NOMO-1 treated with dmso at 0.1 percent for 144 hours (cell line): ENCODE data around the gene TNFRSF13B.
"Not testable (repeated sequence)": the region's sequence is repeated elsewhere in the genome, so short reads cannot be mapped to it uniquely, and the experiment has no call there.

ENCODE experiments used
- DNase-seq: peaks from one replicate; lab custom pipeline; 2025; ENCODE audit not compliant: unreplicated experiment; lab: John Stamatoyannopoulos, UW

Gene TNFRSF13B

DNA sequence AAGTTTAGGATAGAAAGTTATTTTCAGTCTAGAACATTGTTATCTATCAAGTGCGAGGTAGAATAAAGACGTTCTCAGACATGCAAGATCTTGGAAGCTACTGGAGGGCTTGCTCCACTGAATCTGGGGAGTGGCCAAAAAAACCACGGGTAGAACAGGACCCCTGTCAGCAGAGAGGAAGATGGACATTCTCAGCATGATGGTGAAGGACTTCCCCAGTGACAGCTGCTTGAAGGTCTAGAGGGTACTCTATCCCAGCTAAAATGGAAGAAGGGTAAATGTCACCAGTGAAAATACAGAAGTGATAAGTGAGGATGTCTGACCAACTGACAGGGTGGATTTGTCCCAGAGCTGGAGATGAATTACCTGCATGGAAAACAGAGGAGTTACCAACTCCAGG, 10.1 kb downstream of the TNFRSF13B start:
- no peak for DNase-seq

DNA sequence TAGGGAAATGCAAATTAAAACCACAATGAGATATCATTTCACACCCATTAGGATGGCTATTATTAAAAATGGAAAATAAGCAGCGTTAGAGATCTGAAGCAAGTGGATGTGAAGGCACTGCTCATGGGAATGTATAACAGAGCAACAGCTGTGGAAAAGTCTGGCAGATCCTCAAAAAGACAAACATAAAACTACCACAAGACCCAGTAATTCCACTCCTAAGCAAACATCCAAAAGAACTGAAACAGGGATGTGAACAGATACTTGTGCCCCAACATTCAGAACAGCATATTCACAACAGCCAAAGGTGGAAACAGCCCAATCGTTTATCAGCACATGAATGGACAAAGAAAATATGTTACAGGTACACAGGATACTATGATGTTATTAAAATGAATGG, 10.9 kb downstream of the TNFRSF13B start:
- not testable (repeated sequence) for DNase-seq

DNA sequence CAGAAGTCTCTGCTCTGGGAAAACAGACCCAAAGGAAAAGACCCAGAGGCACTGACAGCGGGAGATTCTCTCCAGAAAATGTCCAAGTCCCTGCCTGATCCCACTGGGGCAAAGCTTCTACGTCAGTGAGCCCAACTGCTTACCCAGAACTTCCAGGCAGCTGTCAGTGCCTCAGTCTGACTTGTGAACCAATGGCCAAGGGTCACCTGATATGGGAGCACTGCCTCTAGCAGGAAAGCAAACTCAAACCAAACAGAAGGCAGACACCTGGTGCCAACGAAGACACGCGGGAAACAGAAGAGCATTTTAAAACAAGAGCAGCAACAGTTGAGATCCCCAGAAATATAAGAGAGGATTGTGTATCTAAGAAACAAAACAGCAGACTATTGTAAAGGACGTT, 16.9 kb downstream of the TNFRSF13B start:
- DNase-seq: not testable (repeated sequence)

DNA sequence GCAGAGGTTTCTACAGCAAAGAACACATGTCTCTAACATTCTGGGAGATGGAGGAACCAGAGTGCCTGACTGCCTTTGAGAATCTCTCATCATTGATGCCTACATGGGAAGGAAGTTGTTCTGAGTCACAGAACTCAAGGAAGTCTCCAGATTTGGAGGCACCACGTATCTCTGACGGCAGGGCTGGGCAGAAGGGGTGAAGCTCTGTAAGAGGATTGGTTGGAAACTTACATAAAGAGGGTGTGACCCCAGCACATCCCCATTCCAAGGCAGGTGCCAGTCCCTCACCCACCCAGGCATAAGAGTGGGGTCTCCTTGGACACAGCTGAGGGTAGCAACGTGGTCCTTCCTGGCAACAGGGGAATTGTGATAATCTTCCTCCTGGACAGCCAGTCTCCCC, 17.4 kb downstream of the TNFRSF13B start:
- DNase-seq: no peak

DNA sequence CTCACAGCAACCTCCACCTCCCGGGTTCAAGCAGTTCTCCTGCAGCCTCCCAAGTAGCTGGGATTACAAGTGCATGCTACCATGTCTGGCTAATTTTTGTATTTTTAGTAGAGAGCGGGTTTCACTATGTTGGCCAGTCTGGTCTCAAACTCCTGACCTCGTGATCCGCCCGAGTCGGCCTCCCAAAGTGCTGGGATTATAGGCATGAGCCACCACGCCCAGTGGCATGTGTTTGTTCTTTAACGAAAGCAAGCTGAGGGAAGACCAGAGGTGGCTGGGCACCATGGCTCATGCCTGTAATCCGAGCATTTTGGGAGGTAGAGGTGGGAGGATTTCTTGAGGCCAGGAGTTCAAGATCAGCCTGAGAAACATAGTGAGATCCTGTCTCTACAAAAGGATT, 18.1 kb downstream of the TNFRSF13B start:
- no peak for DNase-seq

DNA sequence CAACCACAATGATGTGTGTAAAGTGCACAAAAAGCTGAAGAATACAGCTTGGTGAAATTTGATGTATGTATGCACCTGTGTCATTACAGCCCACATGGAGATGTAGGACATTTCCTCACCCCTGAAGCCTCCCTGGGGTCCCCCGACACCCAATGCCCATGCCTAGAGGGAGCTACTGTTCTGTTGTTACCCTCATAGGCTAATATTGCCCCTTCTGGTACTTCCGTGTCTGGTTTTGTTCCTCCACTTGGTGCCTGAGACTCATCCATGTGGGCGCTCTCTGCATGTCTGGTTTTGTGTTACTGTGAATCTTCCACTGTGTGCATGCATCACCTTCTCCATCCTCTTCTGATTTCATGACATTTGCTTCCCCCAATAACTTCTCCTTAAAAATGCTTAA, 18.6 kb downstream of the TNFRSF13B start:
- DNase-seq: no peak

DNA sequence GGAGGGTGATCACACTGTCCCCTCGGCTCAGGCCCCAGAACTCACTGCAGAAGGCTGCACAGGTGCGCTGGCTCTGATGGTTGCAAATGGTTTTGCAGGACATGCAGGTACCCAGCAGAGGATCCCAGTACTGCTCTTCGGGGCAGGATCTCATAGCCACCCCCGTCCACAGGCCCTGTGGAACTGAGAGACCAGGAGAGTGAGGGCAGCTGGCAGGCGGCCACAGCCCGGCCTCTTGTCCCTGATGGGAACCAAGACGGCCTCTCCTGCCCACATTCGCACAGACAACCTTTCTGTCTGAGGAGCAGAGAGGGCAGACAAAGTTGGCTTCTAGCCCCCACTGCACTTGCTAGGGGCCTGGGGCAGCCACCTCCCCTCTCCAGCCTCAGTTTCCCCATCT, 19.5 kb downstream of the TNFRSF13B start:
- DNase-seq: no peak

DNA sequence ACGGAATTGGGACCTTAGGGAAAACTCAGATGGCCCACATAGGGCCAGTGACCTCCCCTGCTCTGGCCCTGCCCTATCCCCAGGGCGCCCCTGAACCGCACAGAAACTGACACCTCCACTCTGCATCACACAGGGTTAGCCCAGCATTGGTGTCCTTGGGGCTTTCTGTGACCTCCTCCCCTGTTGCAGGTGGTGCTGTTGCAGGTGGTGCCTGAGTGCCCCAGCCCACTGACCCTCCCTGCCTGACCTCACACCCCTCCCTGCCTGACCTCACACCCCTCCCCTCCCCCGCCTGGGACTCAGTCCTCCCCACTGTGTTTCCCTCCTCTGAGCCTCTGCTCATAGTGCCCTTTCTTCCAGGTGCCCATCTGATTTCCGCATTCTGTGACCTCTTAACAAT, 21.4 kb downstream of the TNFRSF13B start:
- DNase-seq: no peak

DNA sequence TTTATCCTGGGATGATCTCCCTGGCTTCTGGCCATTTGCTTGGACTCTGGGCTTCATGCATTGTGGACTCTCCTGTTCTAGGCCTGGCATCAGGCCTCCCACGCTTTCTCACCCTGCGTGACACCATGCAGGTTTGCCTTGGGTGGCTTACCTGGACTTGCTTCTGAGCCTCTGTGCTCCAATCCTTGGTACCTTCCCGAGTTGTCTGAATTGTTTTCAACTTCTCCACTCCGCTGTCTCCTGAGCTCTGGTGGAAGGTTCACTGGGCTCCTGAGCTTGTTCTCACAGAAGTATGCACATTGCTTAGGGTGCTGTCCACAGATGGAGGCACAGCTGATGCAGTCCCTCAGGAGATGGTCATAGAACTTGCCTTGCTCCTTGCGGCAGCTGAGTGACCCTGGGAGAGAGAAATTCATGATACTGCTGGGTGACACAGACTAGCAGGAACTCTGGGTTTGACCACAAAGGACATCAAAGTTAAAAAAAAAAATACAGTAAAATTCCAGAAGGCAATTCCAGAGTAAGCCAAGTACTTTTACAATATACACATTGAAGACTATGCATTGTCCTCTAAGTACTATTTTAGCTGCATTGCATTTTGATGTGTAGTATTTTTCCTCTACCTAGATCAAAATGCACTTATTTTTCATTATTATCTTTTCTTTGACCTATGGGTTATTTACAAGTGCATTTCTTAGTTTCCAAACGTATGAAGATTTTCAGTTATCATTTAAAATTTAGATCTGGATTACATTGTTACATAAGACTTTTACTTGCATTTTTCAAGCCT, 23.1 kb downstream of the TNFRSF13B start:
- DNase-seq: no peak

DNA sequence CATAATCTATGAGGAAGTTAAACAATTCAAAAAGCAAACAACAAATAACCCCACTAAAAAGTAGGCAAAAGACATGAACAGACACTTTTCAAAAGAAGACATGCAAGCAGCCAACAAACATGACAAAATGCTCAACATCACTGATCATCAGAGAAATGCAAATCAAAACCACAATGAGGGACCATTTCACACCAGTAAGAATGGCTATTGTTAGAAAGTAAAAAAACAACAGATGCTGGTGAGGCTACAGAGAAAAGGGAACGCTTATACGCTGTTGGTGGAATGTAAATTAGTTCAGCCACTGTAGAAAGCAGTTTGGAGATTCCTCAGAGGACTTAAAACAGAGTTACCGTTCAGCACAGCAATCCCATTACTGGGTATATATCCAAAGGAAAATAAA, 24.4 kb downstream of the TNFRSF13B start:
- no peak for DNase-seq

DNA sequence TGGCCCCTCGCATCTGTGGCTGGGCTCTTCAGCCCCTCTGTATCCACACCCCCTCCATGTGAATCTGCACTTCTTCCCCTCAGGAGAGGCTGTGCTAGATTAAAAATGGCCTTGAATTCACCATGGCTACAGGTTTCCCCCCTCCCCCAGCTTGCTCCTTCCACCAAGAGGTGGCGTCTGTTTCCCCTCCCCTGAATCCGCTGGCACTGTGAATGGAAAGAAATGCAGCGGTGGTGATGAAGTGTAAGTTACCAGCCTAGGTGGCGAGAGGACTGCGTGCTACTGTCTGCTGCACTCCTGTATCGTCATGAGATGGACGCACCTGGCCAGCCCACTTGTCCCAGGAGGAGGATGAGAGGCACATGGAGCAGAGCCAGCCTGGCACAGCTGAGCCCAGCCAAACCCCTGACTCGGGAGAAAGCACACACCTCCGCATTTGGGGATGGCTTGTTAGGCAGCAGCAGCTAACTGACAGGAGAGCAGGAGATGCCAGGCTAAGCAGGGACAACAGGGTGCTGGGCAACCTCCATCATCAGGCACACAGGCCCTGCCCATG, 26.2 kb downstream of the TNFRSF13B start:
- DNase-seq: no peak

DNA sequence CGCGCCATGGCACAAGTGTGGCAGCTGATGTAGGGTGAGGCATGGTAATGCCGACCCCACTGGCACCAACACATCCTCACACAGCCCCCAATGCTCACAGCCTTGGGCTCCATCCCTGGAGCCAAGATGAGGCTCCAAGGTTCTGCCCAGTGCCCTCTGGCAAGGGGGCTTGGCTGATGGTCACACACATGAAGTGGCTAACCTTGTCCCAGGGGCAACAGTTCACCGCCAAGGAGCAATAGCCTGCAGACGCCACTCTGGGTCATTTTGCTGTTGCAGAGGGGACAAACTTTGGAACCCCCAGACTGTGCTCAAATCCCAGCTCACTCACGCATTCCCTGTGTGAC, 26.8 kb downstream of the TNFRSF13B start:
- DNase-seq: no peak

DNA sequence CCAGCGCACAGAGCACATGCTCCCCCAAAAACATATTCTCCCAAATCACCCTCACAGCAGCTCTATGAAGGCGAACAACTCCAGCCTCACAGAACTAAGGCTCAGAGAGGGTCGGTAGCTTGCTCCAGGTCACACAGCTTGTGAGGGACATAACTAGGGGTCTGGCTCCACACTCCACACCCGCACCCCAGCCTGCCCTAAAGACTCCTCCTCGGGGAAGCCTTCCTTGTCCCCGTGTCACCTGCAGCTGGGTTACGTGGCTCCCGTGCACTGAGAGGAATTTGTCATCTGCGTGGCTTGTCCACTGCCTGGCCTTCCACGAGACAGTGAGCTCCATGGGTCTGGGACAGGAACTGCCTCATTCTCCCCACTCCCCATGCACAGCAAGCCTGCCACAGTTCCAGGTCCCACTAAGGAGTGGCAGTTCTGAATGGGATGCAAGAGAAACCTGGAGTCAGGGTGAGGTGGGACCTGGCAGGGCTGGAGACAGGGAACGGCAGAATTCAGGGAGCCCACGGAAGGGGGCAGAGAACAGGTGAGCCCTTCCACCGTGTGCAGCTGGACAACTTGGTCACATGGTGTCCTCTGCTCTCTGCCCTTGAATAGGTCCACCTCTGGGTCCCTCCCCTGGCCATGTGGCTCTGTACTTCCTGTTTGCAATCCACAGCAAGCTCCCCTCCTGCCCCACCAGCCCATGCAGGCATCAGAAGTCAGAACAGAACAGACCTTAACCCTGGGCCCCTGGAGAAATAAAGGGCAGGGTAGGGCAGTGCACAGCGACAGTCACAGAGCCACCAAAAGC, 27.4 kb downstream of the TNFRSF13B start:
- no peak for DNase-seq

DNA sequence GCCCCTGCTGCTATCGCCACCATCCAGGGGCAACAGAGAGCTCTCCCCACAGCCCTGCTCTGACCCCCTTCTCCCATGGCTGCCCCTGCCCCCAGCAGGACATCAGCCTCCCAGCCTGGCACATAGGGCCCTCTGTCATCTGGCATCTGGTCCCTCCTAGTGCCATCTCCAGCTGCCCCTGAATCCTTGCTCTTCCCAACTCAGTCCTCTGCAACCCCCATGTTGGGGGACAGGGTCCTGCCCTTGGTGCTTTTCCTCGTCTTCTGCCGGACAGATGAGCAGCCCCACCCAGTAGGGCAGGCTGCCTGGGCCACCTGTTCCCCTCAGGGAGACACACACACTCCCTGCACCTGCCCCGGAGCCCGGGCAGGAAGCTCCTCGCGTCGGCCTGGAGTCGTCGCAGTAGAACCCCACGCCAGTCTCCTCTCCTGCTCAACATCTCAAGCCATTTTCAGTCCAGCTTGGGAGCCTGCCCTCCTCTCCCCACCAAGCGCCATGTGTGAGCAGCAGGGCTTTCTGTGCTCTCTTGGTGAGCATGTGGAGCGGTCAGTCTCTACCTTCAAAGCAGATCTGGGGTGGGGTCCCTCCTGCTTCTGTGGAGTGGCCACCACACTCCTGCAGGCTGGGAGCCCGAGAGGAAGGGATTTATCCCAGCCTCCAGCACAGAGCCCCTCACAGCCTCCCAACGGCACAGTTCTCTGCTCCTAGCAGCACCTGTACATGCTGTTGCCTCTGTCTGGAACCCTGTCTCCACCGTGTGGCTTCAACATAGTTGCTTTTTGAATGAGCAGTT, 28.2 kb downstream of the TNFRSF13B start:
- no peak for DNase-seq

DNA sequence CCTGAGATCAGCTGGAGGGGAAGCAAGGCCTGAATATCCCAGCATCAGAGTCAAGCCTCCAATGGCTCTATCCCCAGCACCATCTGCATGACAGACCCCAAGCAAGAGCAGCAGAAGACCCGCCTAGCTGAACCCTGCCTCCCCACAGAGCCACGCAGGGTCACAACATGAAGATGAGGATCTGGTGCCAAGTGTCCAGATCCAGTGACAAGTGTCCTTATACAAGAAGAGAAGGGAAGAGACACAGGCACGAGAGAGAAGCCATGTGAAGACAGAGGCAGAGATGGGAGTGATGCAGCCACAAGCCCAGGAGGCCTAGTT, 28.9 kb downstream of the TNFRSF13B start:
- DNase-seq: no peak

DNA sequence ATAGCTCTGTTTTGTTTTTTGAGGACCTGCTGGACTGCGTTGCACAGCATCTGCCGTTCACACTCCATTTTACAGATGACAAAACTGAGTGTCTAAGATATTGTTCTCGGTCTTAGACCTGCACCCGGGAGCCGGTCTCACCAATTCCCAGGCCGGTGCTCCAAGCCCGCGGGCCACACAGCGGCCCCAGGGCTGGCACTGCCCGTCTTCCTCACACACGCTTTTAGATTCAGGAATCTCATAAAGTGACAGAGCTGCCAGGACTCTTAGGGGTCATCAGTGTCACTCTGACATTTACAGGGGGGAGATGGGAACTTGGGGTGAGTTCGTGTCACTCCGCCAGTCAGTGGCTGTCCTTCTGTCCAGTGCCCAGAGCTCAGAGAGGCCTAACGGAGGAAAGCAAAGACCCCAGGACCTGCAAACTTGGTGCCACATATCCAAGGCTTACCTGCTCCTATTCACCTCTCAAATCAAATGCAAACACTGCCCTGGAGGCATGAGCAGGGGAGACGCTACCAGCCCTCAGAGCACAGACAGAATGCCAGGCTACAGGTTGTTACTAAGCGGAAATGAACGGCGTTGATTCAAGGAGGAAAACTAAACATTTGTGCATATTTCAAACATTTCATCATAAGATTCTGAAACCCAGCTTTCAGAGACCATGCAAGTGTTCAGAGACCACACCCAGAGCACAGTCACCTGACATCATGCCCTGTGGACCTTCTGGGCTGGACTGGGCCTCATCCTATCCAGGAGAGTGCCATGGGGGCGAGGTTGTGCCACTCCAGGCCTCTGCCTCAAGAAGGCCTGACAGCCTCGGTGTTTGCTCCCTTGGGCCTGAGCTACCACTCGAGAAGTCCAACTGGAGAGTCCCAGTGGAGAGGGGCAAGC, 29.5 kb downstream of the TNFRSF13B start:
- no peak for DNase-seq

DNA sequence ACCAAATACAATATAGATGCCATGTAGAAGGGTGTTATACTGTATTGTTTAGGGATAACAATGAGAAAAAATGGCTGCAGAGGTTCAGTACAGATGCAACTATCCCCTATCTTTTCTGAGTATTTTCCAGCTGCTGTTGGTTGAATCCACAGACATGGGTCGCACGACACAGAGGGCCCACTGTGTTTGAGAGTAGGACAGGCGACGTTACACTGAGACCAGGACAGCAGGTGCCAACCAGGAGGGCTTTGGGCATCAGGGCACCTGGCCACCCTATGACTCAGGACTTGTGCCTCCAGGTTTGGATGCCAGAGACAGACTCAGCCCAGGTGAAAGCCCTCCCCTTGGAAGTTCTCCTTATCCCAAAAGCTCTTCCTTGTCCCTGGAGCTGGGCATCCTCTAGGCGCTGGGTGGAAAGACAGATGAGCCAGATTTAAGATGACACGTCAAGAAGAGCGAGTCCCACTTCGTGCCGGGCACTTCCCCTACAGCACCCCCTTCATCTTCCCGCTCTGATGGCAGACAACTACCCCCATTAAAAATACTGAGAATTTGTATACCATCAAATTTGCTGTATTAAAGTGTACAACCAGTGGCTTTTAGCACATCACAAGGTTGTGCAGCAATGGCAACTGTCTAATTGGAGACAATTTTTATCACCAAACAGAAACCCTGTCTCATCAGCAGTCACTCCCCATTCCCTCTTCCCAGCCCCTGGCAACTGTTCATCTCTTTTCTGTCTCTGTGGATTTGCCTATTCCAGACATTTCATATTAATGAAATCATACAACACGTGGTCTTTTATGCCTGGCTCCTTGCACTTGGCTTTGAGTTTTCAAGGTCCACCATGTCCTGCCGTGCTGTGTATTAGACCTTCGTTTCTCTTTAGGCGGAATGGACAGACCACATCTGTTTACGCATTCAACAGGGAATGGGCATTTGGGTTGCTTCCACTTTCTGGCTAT, 30.6 kb downstream of the TNFRSF13B start:
- no peak for DNase-seq

DNA sequence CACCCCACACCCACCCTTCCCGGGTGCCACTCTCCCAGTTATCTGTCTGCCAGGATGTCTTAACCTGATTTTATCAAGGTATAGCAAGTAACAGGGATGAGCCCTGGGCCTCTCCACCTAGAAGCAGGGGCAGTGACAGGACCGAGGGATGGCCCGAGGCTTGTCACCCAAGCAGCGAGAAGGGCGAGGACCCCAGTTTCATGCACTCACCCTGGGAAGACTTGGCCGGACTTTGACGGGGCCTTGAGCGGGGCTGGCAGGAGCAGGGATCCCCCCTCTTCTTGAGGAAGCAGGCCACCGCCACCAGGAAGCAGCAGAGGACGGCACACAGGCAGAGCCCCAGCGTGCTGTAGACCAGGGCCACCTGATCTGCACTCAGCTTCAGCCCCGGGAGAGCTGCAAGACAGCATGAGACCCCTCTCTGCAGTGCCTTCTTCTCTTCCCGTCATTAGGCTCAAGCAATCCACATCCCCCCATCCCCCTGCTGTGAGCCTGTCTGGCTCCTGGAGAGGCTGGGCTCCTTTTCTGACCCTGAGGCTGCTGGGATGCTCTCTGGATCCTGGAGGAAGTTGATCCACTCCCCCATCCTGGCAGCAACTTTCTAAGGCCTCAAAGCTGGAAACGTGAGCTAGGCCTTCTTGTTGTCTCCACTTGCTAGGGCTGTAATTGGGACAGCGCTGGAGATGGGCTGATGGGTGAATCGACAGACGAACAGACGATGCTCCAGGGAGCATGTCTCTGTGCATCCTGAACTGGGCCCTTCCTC, 31.6 kb downstream of the TNFRSF13B start:
- DNase-seq: no peak

DNA sequence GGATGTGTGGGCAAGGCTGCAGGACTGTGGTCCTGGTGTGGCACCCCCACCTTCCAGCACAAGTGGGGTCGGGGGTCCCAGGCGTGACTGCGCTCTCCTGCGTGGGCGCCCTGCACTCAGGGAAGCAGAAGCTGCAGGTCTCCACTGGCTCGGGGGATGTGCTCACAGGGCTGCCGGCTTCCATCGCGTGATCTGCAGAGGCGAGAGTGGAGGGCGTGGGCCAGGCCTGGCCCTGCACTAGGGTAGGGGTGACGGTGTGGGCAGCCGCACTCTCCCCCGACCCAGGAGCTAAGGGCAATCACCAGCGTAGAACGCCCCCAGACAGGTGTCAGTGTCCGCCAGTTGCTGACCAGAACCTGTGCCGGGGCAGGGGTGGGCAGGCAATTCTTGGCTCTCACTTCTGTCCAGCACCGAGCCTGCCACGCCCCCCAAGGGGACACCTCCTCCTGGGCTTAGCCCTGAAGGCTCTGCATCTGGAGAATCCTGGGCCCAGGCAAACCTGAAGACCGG, 32.3 kb downstream of the TNFRSF13B start:
- DNase-seq: no peak
